Measurements from ENCODE around the gene SGCA.

Gene SGCA

GRCh38 chr17:50149417-50150353 is 16.1 kb upstream of the SGCA start:
- DNase-seq = no peak

GRCh38 chr17:50150354-50151040 is 15.3 kb upstream of the SGCA start, which contains the start of gene PPP1R9B:
TSS of gene PPP1R9B (minus strand) at chr17:50150677. CDS start at chr17:50150513, 164 bp downstream.
- no peak for DNase-seq

- DNase-seq = peak; percentile 93
Measured at GRCh38 chr17:50151041-50151936, 14.5 kb upstream of the SGCA start.

GRCh38 chr17:50151937-50152547 is 13.8 kb upstream of the SGCA start:
- DNase-seq = peak; percentile 83

- no peak for DNase-seq
Measured at GRCh38 chr17:50152736-50153135, 13.1 kb upstream of the SGCA start.

DNA sequence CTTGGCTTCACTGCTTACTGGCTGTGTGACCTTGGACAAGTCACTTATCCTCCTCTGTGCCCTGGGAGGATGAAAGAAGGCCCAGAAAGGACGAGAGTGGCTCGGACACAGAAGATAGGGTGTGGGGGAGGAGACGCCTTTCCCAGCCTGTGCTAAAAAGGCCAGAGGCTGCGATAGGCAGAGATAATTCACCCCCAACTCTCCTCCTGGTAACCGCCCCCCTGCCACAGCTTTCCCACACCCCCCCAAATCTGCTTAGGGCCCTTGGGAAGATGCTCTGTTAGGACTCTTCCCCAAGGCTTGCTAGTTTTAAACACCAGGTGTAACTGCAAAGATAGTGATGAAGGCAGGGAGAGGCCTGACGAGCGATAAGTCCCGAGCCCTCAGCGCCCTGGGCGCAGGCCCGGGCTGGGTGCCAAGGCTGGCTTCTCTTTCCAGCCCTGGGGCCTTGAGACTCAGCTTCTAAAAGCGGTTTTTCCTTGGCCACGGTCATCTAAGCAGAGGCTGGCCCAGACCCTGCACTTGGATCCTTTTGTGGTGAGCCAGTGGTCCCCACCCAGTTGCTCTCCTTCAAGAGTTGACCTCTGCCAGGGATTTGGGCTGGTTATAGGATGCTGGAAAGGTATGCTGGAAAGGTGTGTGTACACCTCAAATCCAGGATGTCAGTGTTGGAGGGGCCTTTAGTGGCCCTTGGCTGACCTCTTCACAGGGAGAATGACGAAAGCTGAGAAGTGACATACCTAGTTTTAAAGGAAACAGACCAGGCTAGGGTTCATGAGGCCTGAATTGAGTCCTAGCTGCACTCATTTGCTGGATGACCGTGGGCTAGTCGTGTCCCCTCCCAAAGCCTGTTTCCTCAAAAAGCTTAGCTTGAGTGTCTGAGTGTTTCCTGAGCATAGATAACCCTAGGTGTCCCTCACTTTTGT is 11.9 kb upstream of the SGCA start:
- no peak for DNase-seq

DNA sequence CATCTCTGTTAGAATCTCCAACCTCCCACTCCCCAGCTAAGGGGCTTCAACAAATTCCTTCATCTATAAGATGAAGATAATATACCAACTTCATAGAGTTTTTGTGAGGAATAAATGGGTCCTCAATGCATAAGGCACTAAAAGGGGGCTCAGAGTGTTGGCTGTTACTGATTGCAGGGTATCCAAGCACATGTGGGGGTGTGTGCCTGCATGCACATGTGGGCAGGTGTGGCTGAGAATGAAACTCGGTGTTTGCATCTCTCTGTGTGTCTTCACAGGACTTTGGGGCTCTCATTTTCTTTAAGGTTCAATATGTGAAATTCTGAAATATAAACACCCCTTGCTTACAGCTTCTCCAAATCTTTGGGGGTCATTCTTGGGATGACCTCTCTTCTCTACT is 11.2 kb upstream of the SGCA start:
- no peak for DNase-seq

DNA sequence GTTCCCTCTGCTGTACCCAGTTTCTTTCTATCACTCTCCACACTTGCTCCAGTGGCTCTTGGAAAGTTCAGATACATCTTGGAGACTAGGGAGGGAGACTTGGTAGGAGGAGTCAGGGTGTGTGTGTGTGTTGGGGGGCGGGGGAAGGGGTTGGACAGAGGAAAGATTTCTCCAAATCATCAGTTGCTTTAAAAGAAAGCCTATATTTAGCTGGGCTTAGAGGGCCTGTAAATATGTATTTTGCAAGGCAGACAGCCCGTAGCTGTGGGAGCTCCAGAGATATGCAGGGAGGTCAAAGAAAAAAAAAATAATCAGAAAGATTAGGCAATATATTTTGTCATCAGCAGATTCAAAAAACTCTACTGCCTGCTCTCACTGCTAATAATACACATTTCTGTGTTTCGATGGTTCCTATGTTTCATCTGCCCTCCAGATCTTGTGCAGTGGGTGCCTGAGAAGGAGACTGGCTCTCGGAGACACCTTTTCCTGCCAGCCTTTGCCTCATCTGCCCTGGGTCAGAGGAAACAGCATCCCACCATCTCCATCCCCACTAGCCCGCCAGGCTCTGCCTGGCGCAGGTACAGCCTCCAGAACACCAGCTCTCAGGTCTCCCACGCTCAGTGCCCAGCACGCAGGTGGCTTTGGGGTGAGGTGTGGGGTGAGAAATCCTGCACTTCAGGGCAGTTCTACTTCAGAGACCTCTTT is 10.5 kb upstream of the SGCA start:
- DNase-seq = no peak

DNA sequence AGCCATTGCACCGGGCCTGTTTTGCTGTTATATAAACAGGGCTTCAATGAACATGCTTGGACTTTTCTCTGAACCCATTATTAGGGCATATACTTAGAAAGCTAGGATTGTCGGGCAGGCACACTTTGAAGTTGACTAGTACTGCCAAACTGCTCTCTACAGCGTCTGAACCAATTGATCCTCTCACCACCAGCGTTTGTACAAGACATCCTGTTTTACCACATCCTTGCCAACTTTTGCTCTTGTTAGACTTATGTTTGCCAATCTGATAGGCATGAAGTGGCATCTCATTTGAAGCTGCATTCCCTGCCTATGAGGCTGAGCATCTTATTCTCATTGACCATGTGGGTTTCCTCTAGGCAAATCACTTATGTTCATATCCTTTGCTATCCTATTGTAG is 7.9 kb upstream of the SGCA start:
- no peak for DNase-seq

GRCh38 chr17:50161023-50161910 is 4.5 kb upstream of the SGCA start:
- DNase-seq = peak; percentile 85

- DNase-seq = no peak
Measured at GRCh38 chr17:50161911-50162288, 3.9 kb upstream of the SGCA start.

DNA sequence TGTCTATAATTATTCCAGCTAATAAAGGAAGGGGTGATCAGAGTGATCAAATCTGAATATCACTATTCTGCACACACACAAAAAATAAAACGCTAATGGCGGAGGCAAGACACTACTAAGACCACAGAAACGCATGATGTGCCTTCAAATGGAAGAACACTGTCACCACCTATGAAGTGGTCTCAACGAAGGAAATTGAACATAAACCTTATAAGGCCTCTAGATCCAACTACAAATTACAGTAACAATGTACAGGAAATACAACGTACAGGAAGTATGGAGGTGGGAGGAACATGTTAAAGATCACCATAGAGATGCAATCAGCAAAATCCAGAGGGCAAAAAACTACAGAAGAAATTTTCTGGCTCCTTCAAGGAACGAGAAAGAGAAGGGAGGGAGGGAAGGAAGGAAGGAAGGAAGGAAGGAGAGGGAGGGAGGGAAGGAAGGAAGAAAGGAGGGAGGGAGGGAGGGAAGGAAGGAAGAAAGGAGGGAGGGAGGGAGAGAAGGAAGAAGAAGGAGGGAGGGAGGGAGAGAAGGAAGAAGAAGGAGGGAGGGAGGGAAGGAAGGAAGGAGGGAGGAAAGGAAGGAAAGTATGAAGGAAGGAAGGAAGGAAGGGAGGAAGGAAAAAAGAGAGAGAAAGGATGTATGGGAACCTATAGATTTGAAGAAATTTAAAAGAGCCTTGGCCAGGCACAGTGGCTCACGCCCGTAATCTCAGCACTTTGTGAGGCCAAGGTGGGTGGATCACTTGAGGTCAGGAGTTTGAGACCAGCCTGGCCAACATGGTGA is 3.1 kb upstream of the SGCA start:
- no peak for DNase-seq

DNA sequence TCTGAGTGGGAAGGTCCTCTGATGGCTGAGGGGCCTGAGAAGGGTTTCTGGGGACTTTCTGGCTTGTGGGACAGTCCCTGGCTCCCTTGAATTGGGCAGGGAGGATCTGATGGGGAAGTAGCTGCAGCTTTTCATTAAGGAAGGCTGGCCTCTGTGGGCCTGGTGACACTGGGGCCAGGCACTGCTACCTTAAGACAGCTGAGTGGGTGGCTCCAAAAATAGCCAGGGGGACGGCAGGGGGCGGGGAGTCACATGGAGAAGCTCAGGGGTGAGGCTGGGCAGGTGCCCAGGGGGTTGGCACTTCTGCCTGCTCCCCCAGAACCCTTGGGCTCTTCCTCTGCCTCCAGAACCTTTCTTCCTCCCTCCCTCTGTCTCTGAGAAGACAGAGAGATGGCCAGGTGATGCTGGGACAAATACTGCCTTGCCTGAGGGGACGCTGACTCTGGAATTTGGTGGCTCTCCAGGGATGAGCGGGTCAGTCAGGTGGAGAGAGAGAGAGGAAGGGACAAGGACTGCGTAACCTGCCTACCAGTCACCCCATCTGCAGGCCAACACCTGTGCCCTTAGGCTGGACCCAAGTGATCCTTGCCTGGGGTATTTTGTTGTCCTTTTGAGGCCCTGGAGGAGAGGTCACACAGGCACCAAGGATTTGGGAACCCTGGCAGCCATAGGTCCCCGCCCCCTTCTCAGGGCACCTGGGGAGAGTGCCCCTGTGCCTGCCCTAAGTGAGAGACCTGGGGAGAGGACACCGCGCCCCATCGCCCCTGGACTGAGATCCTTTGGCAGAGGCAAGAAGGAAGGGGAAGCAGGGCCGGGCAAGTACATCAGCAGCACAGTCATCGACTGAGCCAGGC is 1.7 kb upstream of the SGCA start:
- no peak for DNase-seq

DNA sequence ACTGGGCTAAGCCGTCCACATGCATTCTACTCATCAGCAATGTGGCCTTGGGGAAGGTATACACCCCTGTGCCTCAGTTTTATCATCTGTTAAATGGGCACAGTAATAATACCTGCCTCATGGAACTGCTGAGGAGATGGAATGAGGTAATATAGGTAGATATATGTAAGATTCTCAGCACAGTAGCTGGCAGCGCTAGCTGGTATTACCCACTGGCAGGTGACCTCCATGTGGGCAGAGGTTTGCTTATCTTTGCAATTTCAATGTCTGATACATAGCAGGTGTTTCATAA is 1.2 kb upstream of the SGCA start:
- no peak for DNase-seq

DNA sequence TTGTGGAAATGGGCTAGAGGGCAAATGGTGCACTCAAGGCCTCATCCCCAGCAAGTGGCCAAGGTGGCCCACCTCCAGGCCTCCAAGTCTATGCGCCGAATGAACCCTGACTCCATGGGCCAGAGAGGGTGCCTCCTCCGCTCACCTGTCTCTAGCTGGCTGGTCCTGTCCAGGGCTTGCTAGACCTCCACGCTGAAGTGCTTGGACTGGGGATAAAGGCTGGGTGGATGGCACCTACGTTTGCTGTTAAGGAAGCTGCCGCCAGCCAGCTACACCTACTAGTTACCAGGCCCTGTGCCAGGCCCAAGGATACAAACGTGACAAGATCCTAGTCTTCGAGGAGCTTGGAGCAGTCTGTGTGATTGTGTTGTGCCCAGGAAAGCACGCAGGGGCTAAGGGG is 739 bp upstream of the SGCA start:
- no peak for DNase-seq

GRCh38 chr17:50165466-50165865 is 339 bp upstream of the SGCA start:
- DNase-seq = no peak

DNA sequence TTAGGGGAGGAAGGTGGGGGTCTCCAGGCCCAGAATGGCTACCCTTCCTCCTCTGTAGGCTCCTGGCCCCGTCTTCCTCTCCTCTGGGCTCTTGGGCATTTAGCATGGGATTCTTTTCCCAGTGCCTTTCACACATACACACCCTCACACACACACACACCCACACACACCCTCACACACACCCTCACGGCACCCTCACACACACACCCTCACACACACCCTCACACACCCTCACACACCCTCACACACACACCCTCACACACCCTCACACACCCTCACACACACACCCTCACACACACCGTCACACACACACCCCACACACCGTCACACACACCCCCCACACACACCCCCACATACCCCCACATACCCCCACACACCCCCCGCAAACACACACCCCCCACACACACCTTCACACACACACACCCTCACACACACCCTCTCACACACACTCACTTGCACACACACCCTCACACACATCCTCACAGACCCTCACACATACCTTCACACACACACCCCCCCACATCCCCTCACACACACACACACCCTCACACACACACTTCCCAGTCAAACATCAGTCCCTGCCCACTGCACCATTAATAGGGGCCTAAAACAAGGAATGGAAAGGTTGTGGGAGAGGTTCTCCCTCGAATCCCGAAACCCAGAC is 845 bp downstream of the SGCA start:
- DNase-seq = no peak

GRCh38 chr17:50167371-50167770 is 1.6 kb downstream of the SGCA start:
- no peak for DNase-seq
